ENCODE data around the gene BABAM2. TPM values are rescaled to one million over a fixed set of nuclear protein-coding genes. Genes with fewer than 3 reads are reported as not detected.

Gene BABAM2
- total and polyA plus RNA-seq, 2 donors, result 17.4 to 34.8 TPM

DNA sequence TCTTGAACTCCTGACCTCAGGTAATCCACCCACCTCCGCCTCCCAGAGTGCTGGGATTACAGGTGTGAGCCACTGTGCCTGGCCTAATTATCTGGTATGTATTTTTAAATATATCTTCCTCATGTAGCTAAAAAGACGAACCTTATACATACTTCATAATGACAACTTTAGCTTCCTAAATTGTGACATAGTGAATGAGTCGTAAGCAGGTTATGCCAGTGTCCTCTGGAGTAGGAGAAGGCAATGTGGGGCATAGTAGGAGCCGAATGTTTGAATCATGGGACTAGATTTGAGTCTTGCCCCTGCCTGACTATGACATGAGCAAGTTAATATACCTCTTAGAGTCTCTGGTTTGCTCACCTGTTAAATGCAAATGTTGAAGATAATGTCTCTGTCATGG is 406.4 kb downstream of the BABAM2 start:
- Histone ChIP-seq H3K36me3 (ENCODE audit: control insufficient read depth in 2 of 2, insufficient read depth in 2 of 2, low read length in 1 of 2) (peaks cover 0 to 5% of the 10 kb centered on the region in 2 donors), H3K4me3 (ENCODE audit: low read length in 2 of 2) (no peak overlapping the region), H3K27me3 (ENCODE audit: control insufficient read depth in 2 of 2, insufficient read depth in 1 of 2, low read length in 1 of 2) (no peaks in the 10 kb centered on the region), H3K27ac (ENCODE audit: low read depth in 1 of 2, low read length in 1 of 2) (no peak overlapping the region), H3K9me3 (ENCODE audit: control insufficient read depth in 2 of 2, insufficient read depth in 1 of 2, low read length in 1 of 2) (no peaks in the 10 kb centered on the region), H3K4me1 (ENCODE audit: control insufficient read depth in 2 of 2, insufficient read depth in 2 of 2, low read length in 2 of 2) (no peaks in the 10 kb centered on the region)
- 97% methylated on average over 4 of the region's 4 CpGs for WGBS
- DNase-seq (ENCODE audit: low read depth in 6 of 9, low spot score in 9 of 9), result no peak

DNA sequence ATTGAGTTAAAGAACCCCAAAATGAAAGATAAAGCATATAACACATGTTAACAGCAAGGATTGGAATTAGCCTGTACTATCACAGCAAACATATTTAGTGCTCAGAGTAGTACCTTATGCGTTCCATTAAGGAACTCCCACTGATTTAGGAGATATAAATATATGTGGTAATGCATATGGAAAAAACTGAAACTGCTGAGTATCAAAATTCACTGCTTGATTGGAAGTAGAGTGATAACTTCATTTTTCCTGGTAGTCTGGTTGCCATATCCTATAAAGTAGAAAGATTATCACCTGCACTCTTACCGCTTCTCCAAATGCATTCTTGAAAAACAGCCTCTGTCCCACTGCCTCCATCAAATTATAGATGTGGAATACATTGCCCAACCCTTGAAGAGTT is 407.0 kb downstream of the BABAM2 start:
- Histone ChIP-seq H3K27me3 (ENCODE audit: control insufficient read depth in 2 of 2, insufficient read depth in 1 of 2, low read length in 1 of 2) (no peaks in the 10 kb centered on the region), H3K27ac (ENCODE audit: low read depth in 1 of 2, low read length in 1 of 2) (no peak overlapping the region), H3K4me1 (ENCODE audit: control insufficient read depth in 2 of 2, insufficient read depth in 2 of 2, low read length in 2 of 2) (no peaks in the 10 kb centered on the region), H3K4me3 (ENCODE audit: low read length in 2 of 2) (no peak overlapping the region), H3K36me3 (ENCODE audit: control insufficient read depth in 2 of 2, insufficient read depth in 2 of 2, low read length in 1 of 2) (peaks cover 0 to 5% of the 10 kb centered on the region in 2 donors), H3K9me3 (ENCODE audit: control insufficient read depth in 2 of 2, insufficient read depth in 1 of 2, low read length in 1 of 2) (no peaks in the 10 kb centered on the region)
- WGBS, result 97% methylated on average over 2 of the region's 2 CpGs
- DNase-seq (ENCODE audit: low read depth in 6 of 9, low spot score in 9 of 9), result no peak

DNA sequence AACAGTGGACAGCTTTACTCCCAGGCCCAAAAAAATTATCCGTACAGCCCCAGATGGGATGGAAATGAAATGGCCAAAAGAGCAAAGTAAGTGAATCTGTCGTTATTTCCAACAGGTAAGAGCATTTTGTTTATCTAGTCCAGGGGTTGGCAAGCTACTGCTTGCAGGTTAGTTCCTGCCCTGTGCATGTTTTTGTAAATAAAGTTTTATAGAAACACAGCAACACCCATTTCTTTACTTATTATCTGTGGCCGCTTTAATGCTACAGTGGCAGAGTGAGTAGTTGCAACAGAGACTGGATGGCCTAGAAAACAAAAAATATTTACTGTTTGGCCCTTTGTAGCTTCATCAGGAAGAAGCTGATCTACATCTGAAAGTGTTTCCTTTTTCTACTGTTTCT is 407.9 kb downstream of the BABAM2 start:
- no peak for DNase-seq (ENCODE audit: low read depth in 6 of 9, low spot score in 9 of 9)
- Histone ChIP-seq H3K27ac (ENCODE audit: low read depth in 1 of 2, low read length in 1 of 2) (no peak overlapping the region), H3K9me3 (ENCODE audit: control insufficient read depth in 2 of 2, insufficient read depth in 1 of 2, low read length in 1 of 2) (no peaks in the 10 kb centered on the region), H3K36me3 (ENCODE audit: control insufficient read depth in 2 of 2, insufficient read depth in 2 of 2, low read length in 1 of 2) (peaks cover 0 to 5% of the 10 kb centered on the region in 2 donors), H3K4me1 (ENCODE audit: control insufficient read depth in 2 of 2, insufficient read depth in 2 of 2, low read length in 2 of 2) (no peaks in the 10 kb centered on the region), H3K27me3 (ENCODE audit: control insufficient read depth in 2 of 2, insufficient read depth in 1 of 2, low read length in 1 of 2) (no peaks in the 10 kb centered on the region), H3K4me3 (ENCODE audit: low read length in 2 of 2) (no peak overlapping the region)
- WGBS, result 98% methylated on average over 3 of the region's 3 CpGs

DNA sequence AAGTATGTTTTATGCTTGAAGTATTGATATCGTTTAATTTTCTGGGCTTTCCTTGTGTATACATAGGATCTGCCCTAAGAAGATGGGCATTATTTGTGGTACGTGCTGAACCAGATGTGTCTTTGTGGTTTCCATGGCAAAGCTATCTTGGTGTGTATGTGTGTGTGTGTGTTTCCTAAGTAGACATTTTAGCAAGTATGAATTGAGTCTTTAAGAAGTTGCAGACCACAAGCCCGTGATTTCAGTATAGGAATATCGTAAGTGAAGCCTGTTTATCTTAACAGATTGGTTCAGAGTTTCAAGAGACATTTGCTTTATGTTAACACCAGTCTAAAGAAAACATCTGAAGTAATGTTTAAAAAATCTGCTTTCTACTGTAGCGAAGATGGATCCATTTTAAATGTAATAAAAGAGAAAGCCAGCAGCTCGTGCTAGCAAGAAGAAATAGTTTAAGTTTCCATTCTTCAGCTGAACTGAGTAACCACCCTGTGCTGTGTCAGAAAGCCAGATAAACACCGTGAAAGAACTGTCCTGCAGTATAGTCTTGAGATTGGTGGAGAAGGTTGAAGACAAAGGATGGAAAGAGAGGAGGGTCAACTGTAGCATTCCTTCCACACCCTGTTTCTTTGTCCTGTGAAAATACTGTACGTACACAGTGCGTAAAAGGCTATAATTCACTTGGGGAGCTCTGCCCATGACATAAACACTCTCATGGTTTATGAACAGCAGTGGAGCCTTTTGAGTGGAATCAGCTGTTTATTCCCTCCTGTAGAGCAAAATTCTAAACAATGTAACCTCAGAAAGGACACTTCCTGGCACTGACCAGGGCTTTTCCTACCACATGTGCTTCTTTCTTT is 410.2 kb downstream of the BABAM2 start:
- Histone ChIP-seq H3K36me3 (ENCODE audit: control insufficient read depth in 2 of 2, insufficient read depth in 2 of 2, low read length in 1 of 2) (peaks cover 0 to 5% of the 10 kb centered on the region in 2 donors), H3K4me3 (ENCODE audit: low read length in 2 of 2) (no peak overlapping the region), H3K4me1 (ENCODE audit: control insufficient read depth in 2 of 2, insufficient read depth in 2 of 2, low read length in 2 of 2) (no peaks in the 10 kb centered on the region), H3K27ac (ENCODE audit: low read depth in 1 of 2, low read length in 1 of 2) (no peak overlapping the region), H3K9me3 (ENCODE audit: control insufficient read depth in 2 of 2, insufficient read depth in 1 of 2, low read length in 1 of 2) (peaks cover 0 to 8% of the 10 kb centered on the region in 2 donors), H3K27me3 (ENCODE audit: control insufficient read depth in 2 of 2, insufficient read depth in 1 of 2, low read length in 1 of 2) (no peaks in the 10 kb centered on the region)
- WGBS, result 73% methylated on average over 9 of the region's 9 CpGs
- DNase-seq (ENCODE audit: low read depth in 6 of 9, low spot score in 9 of 9), result peak in 1 of 9 donors; percentile 8

DNA sequence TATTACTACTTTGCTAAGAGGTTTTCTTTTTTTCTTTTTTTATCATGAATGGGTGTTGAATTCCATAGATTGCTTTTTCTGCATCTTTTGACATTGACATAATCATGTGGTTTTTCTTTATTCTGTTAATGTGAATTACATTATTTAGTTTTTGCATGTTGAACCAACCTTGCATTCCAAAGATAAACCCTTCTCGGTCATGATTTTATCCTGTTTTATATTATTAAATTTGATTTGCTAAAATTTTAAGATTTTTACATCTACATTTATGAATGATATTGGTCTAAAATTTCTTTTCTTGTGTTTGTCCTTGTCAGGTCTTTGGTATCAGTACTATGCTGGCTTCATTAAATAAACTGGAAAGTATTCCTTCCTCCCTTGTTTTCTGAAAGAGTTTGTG is 414.7 kb downstream of the BABAM2 start:
- peaks cover 0 to 10% of the 10 kb centered on the region in 2 donors for H3K36me3 ChIP-seq (ENCODE audit: control insufficient read depth in 2 of 2, insufficient read depth in 2 of 2, low read length in 1 of 2)
- 96% methylated on average over 1 of the region's 1 CpG for whole genome bisulfite sequencing
- H3K9me3 ChIP-seq (ENCODE audit: control insufficient read depth in 2 of 2, insufficient read depth in 1 of 2, low read length in 1 of 2), result peaks cover 0 to 10% of the 10 kb centered on the region in 2 donors
- H3K27me3 ChIP-seq (ENCODE audit: control insufficient read depth in 2 of 2, insufficient read depth in 1 of 2, low read length in 1 of 2), result no peaks in the 10 kb centered on the region
- no peak for DNase-seq (ENCODE audit: low read depth in 6 of 9, low spot score in 9 of 9)
- H3K4me1 ChIP-seq (ENCODE audit: control insufficient read depth in 2 of 2, insufficient read depth in 2 of 2, low read length in 2 of 2), result no peaks in the 10 kb centered on the region
- no peak overlapping the region for H3K4me3 ChIP-seq (ENCODE audit: low read length in 2 of 2)
- no peak overlapping the region for H3K27ac ChIP-seq (ENCODE audit: low read depth in 1 of 2, low read length in 1 of 2)

DNA sequence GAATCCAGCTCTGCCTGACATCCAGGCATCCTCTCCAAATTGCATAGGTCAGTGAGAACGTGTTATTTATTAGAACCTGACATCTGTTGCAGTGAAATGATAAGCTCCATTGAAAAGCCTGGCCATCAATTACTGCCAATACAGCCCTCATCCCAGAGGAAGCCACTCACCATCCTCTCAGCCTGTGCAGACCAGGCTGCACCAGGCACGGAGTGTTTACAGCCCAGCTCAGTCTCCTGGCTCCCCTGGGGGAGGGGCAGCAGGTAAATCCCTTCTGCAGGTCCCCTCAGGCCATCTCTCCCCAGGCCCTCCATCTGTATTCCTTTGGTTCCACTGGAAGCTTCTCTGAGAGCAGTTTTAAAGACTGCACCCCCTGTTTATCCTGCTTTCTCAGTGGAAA is 419.6 kb downstream of the BABAM2 start:
- H3K4me1 ChIP-seq (ENCODE audit: control insufficient read depth in 2 of 2, insufficient read depth in 2 of 2, low read length in 2 of 2), result no peaks in the 10 kb centered on the region
- 94% methylated on average over 2 of the region's 2 CpGs for WGBS
- peaks cover 0 to 3% of the 10 kb centered on the region in 2 donors for H3K9me3 ChIP-seq (ENCODE audit: control insufficient read depth in 2 of 2, insufficient read depth in 1 of 2, low read length in 1 of 2)
- DNase-seq (ENCODE audit: low read depth in 6 of 9, low spot score in 9 of 9), result no peak
- H3K36me3 ChIP-seq (ENCODE audit: control insufficient read depth in 2 of 2, insufficient read depth in 2 of 2, low read length in 1 of 2), result peaks cover 0 to 4% of the 10 kb centered on the region in 2 donors
- H3K4me3 ChIP-seq (ENCODE audit: low read length in 2 of 2), result no peak overlapping the region
- H3K27ac ChIP-seq (ENCODE audit: low read depth in 1 of 2, low read length in 1 of 2), result no peak overlapping the region
- no peaks in the 10 kb centered on the region for H3K27me3 ChIP-seq (ENCODE audit: control insufficient read depth in 2 of 2, insufficient read depth in 1 of 2, low read length in 1 of 2)

DNA sequence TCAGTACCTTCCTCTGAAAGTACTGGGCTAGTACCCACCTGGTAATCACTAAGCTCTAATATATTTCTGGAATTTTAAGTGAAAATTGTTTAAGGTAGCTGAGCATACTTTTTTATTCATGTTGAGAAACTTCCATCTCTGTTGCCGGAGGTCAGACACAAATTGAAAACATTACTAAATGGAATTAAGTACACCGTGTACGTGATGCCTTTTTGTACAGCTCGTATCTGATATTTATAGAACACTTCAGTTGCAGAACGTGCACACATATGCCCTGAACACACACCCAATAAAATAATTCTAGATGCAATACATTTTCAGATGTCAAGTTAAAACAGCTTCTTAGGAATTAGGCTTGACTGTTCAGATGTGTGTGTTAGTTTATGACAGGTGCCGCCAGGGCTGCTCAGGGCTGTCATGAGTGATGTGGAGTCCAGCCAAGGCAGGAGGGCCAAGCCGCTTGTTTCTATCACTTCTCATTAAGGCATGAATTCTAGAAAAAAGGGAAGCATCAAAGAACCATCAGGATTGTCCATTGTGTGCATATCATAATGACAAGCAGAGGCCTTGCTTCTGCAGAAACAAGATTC is 421.2 kb downstream of the BABAM2 start:
- Histone ChIP-seq H3K27ac (ENCODE audit: low read depth in 1 of 2, low read length in 1 of 2) (no peak overlapping the region), H3K9me3 (ENCODE audit: control insufficient read depth in 2 of 2, insufficient read depth in 1 of 2, low read length in 1 of 2) (peaks cover 0 to 3% of the 10 kb centered on the region in 2 donors), H3K27me3 (ENCODE audit: control insufficient read depth in 2 of 2, insufficient read depth in 1 of 2, low read length in 1 of 2) (no peaks in the 10 kb centered on the region), H3K36me3 (ENCODE audit: control insufficient read depth in 2 of 2, insufficient read depth in 2 of 2, low read length in 1 of 2) (peaks cover 0 to 4% of the 10 kb centered on the region in 2 donors), H3K4me3 (ENCODE audit: low read length in 2 of 2) (no peak overlapping the region), H3K4me1 (ENCODE audit: control insufficient read depth in 2 of 2, insufficient read depth in 2 of 2, low read length in 2 of 2) (no peaks in the 10 kb centered on the region)
- 97% methylated on average over 7 of the region's 7 CpGs for WGBS
- DNase-seq (ENCODE audit: low read depth in 6 of 9, low spot score in 9 of 9), result no peak

DNA sequence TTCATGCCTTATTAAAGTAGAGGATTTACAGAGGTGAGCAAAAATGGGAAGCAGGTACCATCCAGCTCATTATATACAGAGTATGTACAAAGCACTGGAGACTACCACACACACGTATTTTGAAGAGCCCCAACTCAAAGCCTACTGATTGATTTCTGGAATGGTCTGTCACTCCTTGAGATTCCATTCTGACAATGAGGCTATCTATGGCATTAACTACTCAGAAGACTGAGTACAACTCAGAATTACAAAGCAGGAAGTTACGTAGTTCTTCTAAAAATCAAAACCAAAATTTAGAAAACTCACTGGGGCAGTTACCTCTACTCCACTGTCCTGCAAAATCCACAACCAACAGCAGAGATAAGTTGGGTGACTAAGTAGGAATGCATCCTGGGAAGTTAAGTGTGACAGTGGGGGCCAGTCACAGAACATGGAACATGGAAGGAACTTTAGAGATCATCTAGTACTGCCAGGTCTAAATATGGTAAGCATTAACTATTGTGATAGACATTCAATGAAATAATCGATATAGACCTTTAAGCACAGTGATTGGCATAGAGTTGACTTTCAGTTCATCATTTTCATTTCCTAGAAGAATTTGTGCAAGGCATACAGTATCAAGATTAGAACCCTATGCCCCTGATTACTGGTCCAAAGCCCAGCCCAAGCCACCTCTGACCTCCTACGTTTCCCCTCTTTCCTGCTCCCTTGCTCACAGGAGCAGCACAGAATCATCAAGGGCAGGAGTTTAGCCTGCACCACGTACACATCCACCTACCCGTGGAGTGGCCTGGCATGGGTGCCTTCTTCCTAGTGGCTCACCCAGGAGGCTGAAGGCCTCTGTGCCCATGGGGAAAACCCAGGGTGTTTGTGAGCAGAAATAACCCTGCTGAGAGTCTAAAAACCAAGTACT is 422.0 kb downstream of the BABAM2 start:
- no peaks in the 10 kb centered on the region for H3K27me3 ChIP-seq (ENCODE audit: control insufficient read depth in 2 of 2, insufficient read depth in 1 of 2, low read length in 1 of 2)
- peaks cover 0 to 3% of the 10 kb centered on the region in 2 donors for H3K9me3 ChIP-seq (ENCODE audit: control insufficient read depth in 2 of 2, insufficient read depth in 1 of 2, low read length in 1 of 2)
- no peak overlapping the region for H3K27ac ChIP-seq (ENCODE audit: low read depth in 1 of 2, low read length in 1 of 2)
- DNase-seq (ENCODE audit: low read depth in 6 of 9, low spot score in 9 of 9), result no peak
- H3K4me1 ChIP-seq (ENCODE audit: control insufficient read depth in 2 of 2, insufficient read depth in 2 of 2, low read length in 2 of 2), result no peaks in the 10 kb centered on the region
- no peak overlapping the region for H3K4me3 ChIP-seq (ENCODE audit: low read length in 2 of 2)
- H3K36me3 ChIP-seq (ENCODE audit: control insufficient read depth in 2 of 2, insufficient read depth in 2 of 2, low read length in 1 of 2), result peaks cover 0 to 4% of the 10 kb centered on the region in 2 donors
- WGBS, result 97% methylated on average over 6 of the region's 6 CpGs
